Measurements from ENCODE around the gene TMEM254. TPM values are rescaled to one million over a fixed set of nuclear protein-coding genes. Genes with fewer than 3 reads are reported as not detected.
"Not testable (repeated sequence)": the region's sequence is repeated elsewhere in the genome, so short reads cannot be mapped to it uniquely, and the experiment has no call there.

Gene TMEM254
- total and polyA plus RNA-seq, 2 of the 13 experiments (the other 11 are each of a cell fraction or from before 2014, with no cell fraction given): 11.2 to 39.0 TPM

DNA sequence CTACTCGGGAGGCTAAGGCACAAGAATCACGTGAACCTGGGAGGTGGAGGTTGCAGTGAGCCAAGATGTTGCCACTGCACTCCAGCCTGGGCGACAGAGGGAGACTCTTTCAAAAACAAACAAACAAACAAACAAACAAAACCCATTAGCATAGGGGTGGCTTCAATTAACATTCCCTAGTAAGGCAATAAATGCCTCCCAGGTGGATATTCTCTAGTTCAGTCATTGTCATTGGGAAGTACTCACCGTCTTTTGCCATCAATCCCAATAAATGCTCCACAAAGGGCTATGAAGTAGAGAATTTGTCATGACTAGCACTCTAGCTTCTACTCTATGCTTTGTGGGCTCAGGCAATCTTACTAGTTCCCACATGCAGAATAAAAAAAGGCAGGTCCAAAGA lies 11.7 kb upstream of the TMEM254 start (continued):
- TF ChIP-seq, protein P1, sequence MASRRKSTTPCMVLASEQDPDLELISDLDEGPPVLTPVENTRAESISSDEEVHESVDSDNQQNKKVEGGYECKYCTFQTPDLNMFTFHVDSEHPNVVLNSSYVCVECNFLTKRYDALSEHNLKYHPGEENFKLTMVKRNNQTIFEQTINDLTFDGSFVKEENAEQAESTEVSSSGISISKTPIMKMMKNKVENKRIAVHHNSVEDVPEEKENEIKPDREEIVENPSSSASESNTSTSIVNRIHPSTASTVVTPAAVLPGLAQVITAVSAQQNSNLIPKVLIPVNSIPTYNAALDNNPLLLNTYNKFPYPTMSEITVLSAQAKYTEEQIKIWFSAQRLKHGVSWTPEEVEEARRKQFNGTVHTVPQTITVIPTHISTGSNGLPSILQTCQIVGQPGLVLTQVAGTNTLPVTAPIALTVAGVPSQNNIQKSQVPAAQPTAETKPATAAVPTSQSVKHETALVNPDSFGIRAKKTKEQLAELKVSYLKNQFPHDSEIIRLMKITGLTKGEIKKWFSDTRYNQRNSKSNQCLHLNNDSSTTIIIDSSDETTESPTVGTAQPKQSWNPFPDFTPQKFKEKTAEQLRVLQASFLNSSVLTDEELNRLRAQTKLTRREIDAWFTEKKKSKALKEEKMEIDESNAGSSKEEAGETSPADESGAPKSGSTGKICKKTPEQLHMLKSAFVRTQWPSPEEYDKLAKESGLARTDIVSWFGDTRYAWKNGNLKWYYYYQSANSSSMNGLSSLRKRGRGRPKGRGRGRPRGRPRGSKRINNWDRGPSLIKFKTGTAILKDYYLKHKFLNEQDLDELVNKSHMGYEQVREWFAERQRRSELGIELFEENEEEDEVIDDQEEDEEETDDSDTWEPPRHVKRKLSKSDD (CRISPR knock-in tag; IDR thresholded peaks at IDR 0.05; ENCODE audit: low read depth): no peak
- TF ChIP-seq, protein P2, sequence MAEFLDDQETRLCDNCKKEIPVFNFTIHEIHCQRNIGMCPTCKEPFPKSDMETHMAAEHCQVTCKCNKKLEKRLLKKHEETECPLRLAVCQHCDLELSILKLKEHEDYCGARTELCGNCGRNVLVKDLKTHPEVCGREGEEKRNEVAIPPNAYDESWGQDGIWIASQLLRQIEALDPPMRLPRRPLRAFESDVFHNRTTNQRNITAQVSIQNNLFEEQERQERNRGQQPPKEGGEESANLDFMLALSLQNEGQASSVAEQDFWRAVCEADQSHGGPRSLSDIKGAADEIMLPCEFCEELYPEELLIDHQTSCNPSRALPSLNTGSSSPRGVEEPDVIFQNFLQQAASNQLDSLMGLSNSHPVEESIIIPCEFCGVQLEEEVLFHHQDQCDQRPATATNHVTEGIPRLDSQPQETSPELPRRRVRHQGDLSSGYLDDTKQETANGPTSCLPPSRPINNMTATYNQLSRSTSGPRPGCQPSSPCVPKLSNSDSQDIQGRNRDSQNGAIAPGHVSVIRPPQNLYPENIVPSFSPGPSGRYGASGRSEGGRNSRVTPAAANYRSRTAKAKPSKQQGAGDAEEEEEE (CRISPR knock-in tag; IDR thresholded peaks at IDR 0.05; ENCODE audit: borderline replicate concordance): no peak
- TF ChIP-seq SSRP1 (CRISPR knock-in tag; IDR thresholded peaks at IDR 0.05) (no peak), ZNF260 (CRISPR knock-in tag; IDR thresholded peaks at IDR 0.05; ENCODE audit: borderline replicate concordance, low read depth) (no peak), ZNF558 (CRISPR knock-in tag; IDR thresholded peaks at IDR 0.05; ENCODE audit: borderline replicate concordance) (no peak), GLI4 (CRISPR knock-in tag; IDR thresholded peaks at IDR 0.05; ENCODE audit: borderline replicate concordance) (no peak), ZNF543 (CRISPR knock-in tag; IDR thresholded peaks at IDR 0.05) (no peak), AHR (CRISPR knock-in tag; IDR thresholded peaks at IDR 0.05) (no peak)
- TF ChIP-seq, protein P3, sequence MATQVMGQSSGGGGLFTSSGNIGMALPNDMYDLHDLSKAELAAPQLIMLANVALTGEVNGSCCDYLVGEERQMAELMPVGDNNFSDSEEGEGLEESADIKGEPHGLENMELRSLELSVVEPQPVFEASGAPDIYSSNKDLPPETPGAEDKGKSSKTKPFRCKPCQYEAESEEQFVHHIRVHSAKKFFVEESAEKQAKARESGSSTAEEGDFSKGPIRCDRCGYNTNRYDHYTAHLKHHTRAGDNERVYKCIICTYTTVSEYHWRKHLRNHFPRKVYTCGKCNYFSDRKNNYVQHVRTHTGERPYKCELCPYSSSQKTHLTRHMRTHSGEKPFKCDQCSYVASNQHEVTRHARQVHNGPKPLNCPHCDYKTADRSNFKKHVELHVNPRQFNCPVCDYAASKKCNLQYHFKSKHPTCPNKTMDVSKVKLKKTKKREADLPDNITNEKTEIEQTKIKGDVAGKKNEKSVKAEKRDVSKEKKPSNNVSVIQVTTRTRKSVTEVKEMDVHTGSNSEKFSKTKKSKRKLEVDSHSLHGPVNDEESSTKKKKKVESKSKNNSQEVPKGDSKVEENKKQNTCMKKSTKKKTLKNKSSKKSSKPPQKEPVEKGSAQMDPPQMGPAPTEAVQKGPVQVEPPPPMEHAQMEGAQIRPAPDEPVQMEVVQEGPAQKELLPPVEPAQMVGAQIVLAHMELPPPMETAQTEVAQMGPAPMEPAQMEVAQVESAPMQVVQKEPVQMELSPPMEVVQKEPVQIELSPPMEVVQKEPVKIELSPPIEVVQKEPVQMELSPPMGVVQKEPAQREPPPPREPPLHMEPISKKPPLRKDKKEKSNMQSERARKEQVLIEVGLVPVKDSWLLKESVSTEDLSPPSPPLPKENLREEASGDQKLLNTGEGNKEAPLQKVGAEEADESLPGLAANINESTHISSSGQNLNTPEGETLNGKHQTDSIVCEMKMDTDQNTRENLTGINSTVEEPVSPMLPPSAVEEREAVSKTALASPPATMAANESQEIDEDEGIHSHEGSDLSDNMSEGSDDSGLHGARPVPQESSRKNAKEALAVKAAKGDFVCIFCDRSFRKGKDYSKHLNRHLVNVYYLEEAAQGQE (IDR thresholded peaks at IDR 0.05; ENCODE audit: borderline replicate concordance in 1 of 2, low read depth in 1 of 2, low read length in 2 of 2): no peak

DNA sequence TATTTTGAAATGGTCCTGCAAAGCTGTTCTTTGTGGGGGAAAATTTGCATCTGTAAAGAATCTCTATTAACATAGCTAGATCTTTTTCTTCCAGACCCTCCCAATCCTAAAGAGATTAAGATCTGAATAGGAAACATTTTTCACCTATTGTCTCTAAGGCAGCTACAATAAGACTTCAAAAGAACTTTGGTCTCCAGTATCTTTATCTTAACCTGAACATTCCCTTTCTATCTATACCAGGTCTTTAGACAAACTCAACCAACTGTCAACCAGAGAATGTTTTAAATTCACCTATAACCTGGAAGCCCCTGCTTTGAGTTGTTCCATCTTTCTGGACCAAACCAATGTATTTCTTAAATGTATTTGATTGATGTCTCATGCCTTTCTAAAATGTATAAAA lies 10.6 kb upstream of the TMEM254 start:
- intact Hi-C loops (cut with micrococcal nuclease; ENCODE audit: unreplicated experiment); H3K36me3 ChIP-seq (replicated peaks in 1 of 2; ENCODE audit: control insufficient read depth in 1 of 2, insufficient read depth in 2 of 2, low read length in 2 of 2); H3K9ac ChIP-seq (ENCODE audit: insufficient read depth, low read depth, low read length); in situ Hi-C loops (cut with HindIII; ENCODE audit: extremely low pct_ligation_motif_present, low pct_unique_long_range_greater_than_20kb); CTCF ChIA-PET (ENCODE audit: low intra/inter-chr PET ratio, low total read pairs); DNase-seq (ENCODE audit: low spot score); FAIRE-seq; H3K27ac ChIP-seq (ENCODE audit: extremely low read length, insufficient read depth, low read length); H4K20me1 ChIP-seq (ENCODE audit: insufficient read depth, low read length); BruUV-seq (replicated peaks); POLR2A ChIA-PET; H2AFZ ChIP-seq (ENCODE audit: low read length); ATAC-seq; H3K4me3 ChIP-seq (replicated peaks in 1 of 3; ENCODE audit: insufficient read depth in 1 of 3, low read depth in 2 of 3, low read length in 3 of 3); H3K4me1 ChIP-seq (ENCODE audit: insufficient read depth, low read length); H3K27me3 ChIP-seq (ENCODE audit: control insufficient read depth in 1 of 2, insufficient read depth in 2 of 2, low read length in 2 of 2); H3K9me3 ChIP-seq (ENCODE audit: low read length); H3K79me2 ChIP-seq (ENCODE audit: insufficient read depth, low read length); H3K4me2 ChIP-seq (ENCODE audit: low read depth, low read length): not testable (repeated sequence)
